IPS DF 6.9 (cell line): ENCODE data around the gene PTPRG.

Source experiments
- DNase-seq: peaks from one replicate; pipeline ENCODE4 v3.0.0-alpha.2; 2013; ENCODE audit warnings: low read depth, low spot score
- H3K27ac ChIP-seq: one replicate; pipeline ENCODE4 v1.5.1; 2013; ENCODE audit warnings: low read length, control low read depth
- H3K27me3 ChIP-seq: 2 replicates; pipeline ENCODE4 v1.6.1; 2013; ENCODE audit warnings: mild to moderate bottlenecking, low read length; ENCODE audit not compliant: control insufficient read depth, insufficient read depth
- H3K36me3 ChIP-seq: 2 replicates; pipeline ENCODE4 v1.6.1; 2013; ENCODE audit warnings: low read length; ENCODE audit not compliant: control insufficient read depth, insufficient read depth
- H3K4me1 ChIP-seq: 2 replicates; pipeline ENCODE4 v1.6.1; 2013; ENCODE audit warnings: low read length; ENCODE audit not compliant: control insufficient read depth, insufficient read depth
- H3K4me3 ChIP-seq: 2 replicates; pipeline ENCODE4 v1.5.1; 2013; ENCODE audit warnings: mild to moderate bottlenecking, low read length
- H3K9me3 ChIP-seq: 2 replicates; pipeline ENCODE4 v1.6.1; 2013; ENCODE audit warnings: low read length, inconsistent platforms; ENCODE audit not compliant: control insufficient read depth, insufficient read depth
- WGBS: extraction: QIAGEN DNeasy Blood & Tissue Kit; methylation state at CpG from one replicate; pipeline ENCODE4 v1.1.7; 2013; ENCODE audit warnings: mixed read lengths, missing lambda C conversion rate; ENCODE audit not compliant: insufficient read length, insufficient coverage; 5-methylcytosine and 5-hydroxymethylcytosine counted together

Gene PTPRG

DNA sequence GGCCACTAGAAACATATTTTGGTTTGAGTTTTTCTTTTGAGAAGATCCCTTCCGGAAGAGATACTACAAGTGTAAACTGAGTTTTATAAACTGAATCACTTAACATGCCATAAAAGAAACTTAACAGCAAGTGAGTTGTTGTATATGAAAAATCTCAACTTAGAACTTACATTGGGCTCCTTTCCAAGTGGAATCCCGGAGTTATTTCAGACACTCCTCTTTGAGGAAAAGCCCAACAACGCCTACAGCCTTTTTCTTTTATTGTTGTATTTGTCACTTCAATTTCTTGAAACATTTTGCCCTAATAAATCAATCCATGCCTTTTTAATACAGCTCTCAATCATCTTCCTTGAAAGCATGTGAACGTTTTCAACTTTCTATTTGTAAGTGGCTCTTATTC is 674.6 kb downstream of the PTPRG start:
- H3K36me3 ChIP-seq: no peaks in the 10 kb centered on the region
- no peaks in the 10 kb centered on the region for H3K27me3 ChIP-seq
- no peak overlapping the region for H3K4me3 ChIP-seq
- no peak overlapping the region for H3K27ac ChIP-seq
- H3K4me1 ChIP-seq: peaks cover 2% of the 10 kb centered on the region
- H3K9me3 ChIP-seq: no peaks in the 10 kb centered on the region
- no CpG with 5 or more reads among the region's 4 CpGs for WGBS
- DNase-seq: no peak

DNA sequence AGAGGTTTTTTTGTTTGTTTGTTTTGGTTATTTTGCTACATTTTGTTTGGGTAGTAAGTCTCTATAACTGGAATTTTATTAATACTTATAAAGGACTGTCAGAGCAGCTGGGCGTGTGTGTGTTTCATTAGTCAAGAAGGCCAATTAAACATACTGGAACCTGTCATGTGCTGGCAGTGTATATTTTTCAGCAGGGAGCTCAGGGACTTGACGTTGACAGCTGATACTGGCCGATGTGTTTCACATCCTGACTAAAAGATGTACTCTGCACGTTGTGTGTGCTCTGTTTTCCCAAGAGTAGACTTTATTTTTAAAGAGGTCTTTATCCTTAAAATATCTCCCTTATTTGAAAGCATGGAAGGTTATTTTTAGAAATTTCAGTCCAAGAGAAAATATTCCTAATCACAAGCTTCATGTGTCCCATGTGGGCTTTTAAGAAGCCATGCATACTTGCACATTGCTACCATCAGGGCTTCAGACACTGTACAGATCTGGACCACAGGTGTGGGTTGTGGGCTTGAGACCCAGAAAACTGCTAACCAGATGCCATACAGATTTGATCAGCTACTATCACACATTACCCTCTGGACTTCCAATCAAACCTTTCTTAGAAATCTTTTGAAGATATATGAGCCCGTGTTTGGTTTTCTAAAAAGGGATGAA is 676.0 kb downstream of the PTPRG start:
- H3K36me3 ChIP-seq: no peaks in the 10 kb centered on the region
- H3K4me3 ChIP-seq: no peak overlapping the region
- no peaks in the 10 kb centered on the region for H3K9me3 ChIP-seq
- no CpG with 5 or more reads among the region's 5 CpGs for WGBS
- peaks cover 4% of the 10 kb centered on the region for H3K4me1 ChIP-seq
- no peak for DNase-seq
- no peak overlapping the region for H3K27ac ChIP-seq
- H3K27me3 ChIP-seq: no peaks in the 10 kb centered on the region

- Histone ChIP-seq H3K4me1 (peaks cover 8% of the 10 kb centered on the region), H3K9me3 (no peaks in the 10 kb centered on the region), H3K4me3 (no peak overlapping the region), H3K27ac (no peak overlapping the region), H3K27me3 (no peaks in the 10 kb centered on the region), H3K36me3 (no peaks in the 10 kb centered on the region)
- DNase-seq: no peak
- WGBS: no CpG with 5 or more reads among the region's 5 CpGs
These were observed 676.6 kb downstream of the PTPRG start for GRCh38 chr3:62238003-62238402.

GRCh38 chr3:62238431-62238830 is 677.1 kb downstream of the PTPRG start:
- no peaks in the 10 kb centered on the region for H3K9me3 ChIP-seq
- H3K4me1 ChIP-seq: peaks cover 8% of the 10 kb centered on the region
- H3K4me3 ChIP-seq: no peak overlapping the region
- no peaks in the 10 kb centered on the region for H3K36me3 ChIP-seq
- H3K27me3 ChIP-seq: no peaks in the 10 kb centered on the region
- DNase-seq: no peak
- H3K27ac ChIP-seq: no peak overlapping the region

DNA sequence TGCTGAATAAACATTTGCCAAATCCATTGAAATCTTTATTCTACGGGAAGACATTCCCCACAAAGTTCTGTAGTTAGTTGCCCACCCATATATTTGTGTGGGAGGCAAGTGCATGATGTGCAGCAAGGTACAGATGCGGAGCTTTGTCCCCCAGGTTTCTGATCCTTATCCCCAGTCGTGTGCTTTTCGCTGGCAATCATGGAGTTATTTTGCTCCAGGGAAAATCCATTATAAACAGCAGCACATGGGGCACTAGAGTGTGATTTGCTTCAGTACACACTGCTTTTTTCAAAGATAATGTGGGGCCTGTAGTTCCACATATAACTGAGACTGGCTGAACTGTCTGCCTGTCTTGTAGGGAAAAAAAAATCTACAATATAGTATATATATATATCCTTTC is 679.9 kb downstream of the PTPRG start:
- Histone ChIP-seq H3K27me3 (no peaks in the 10 kb centered on the region), H3K4me1 (peaks cover 9% of the 10 kb centered on the region), H3K9me3 (no peaks in the 10 kb centered on the region), H3K27ac (no peak overlapping the region), H3K36me3 (no peaks in the 10 kb centered on the region), H3K4me3 (no peak overlapping the region)
- no peak for DNase-seq
- no CpG with 5 or more reads among the region's 4 CpGs for WGBS

- 100% methylated on average over 2 of the region's 12 CpGs for WGBS
- no peak for DNase-seq
- Histone ChIP-seq H3K9me3 (no peaks in the 10 kb centered on the region), H3K27me3 (no peaks in the 10 kb centered on the region), H3K36me3 (no peaks in the 10 kb centered on the region), H3K4me1 (peaks cover 9% of the 10 kb centered on the region), H3K27ac (no peak overlapping the region), H3K4me3 (no peak overlapping the region)
These were observed 681.6 kb downstream of the PTPRG start for GRCh38 chr3:62242831-62243509.

DNA sequence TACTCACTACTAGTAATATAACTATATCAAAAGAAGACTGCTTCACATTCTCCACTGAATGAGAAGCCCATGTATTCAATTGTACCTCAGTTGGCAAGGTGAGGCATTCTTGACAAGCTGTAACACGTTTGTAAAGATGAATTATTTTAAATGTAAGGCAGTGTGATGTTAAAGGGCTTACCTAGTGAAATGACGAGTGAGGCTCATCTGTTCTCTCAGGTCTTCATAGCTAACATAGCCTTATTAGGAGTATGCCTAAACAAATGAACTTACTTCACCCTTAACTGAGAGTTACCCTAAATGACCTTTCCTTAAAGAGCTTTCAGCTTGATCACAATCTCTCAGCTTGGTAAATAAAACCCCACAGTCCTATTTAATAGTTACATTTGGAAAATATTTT is 684.7 kb downstream of the PTPRG start:
- no peak for DNase-seq
- H3K36me3 ChIP-seq: no peaks in the 10 kb centered on the region
- H3K4me1 ChIP-seq: peaks cover 7% of the 10 kb centered on the region
- no peak overlapping the region for H3K27ac ChIP-seq
- no peaks in the 10 kb centered on the region for H3K27me3 ChIP-seq
- H3K4me3 ChIP-seq: no peak overlapping the region
- WGBS: no CpG with 5 or more reads among the region's 2 CpGs
- H3K9me3 ChIP-seq: no peaks in the 10 kb centered on the region

DNA sequence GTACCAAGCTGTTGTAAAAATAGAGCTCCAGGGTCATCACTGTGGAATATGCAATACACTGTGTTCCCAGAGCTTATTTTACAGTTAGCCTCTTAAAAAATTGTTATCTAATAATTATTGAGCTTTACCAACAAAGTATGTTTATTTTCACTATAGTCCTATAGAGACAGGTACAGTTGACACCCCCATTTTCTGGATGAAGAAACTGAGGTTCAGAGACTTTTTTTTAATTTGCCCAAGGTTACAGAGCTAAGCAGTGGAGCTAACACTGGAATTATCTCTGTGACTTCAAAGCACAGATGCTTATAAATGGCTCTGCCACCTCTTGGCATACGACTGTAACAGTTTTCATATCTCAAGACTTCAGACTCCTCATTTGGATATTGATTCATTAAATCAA is 685.6 kb downstream of the PTPRG start:
- no peaks in the 10 kb centered on the region for H3K9me3 ChIP-seq
- H3K27me3 ChIP-seq: no peaks in the 10 kb centered on the region
- no peak overlapping the region for H3K4me3 ChIP-seq
- DNase-seq: no peak
- no peaks in the 10 kb centered on the region for H3K36me3 ChIP-seq
- H3K4me1 ChIP-seq: peaks cover 7% of the 10 kb centered on the region
- no CpG with 5 or more reads among the region's 1 CpG for WGBS
- H3K27ac ChIP-seq: no peak overlapping the region

GRCh38 chr3:62248734-62249483 is 687.5 kb downstream of the PTPRG start:
- H3K9me3 ChIP-seq: no peaks in the 10 kb centered on the region
- no peak overlapping the region for H3K27ac ChIP-seq
- H3K36me3 ChIP-seq: no peaks in the 10 kb centered on the region
- no CpG with 5 or more reads among the region's 1 CpG for WGBS
- DNase-seq: no peak
- no peaks in the 10 kb centered on the region for H3K27me3 ChIP-seq
- H3K4me1 ChIP-seq: peaks cover 1% of the 10 kb centered on the region; the same call in 1 of the 2 replicates
- H3K4me3 ChIP-seq: no peak overlapping the region

DNA sequence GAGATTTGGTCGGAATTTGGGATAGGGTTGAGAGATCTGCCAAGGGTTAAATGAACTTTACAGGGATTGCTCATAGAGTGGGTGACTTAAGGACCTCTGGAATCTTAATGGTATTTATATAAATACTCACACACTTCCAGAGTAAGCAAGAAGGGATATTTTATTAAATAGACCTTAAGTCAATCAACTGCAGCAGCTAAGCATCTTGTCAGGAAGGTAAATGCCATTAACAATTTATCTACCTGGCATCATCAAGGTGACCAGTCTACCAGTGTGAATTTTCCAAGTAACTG is 688.1 kb downstream of the PTPRG start:
- no peaks in the 10 kb centered on the region for H3K36me3 ChIP-seq
- no peaks in the 10 kb centered on the region for H3K27me3 ChIP-seq
- H3K9me3 ChIP-seq: no peaks in the 10 kb centered on the region
- no peak overlapping the region for H3K27ac ChIP-seq
- no CpG with 5 or more reads among the region's 1 CpG for WGBS
- no peak overlapping the region for H3K4me3 ChIP-seq
- H3K4me1 ChIP-seq: peaks cover 1% of the 10 kb centered on the region; the same call in 1 of the 2 replicates
- no peak for DNase-seq
